OCI-LY1 (cell line): ENCODE results near the gene PARD3.

Experiments used
- H2AFZ ChIP-seq: fragments of 200-600 bp; sonication (generic), shearing (Covaris generic); 2 replicates; pipeline ENCODE4 v1.6.0; 2014; ENCODE audit warnings: antibody characterized with exemption, mild to moderate bottlenecking, low read length
- H3F3A ChIP-seq: fragments of 200-600 bp; sonication (generic), shearing (Covaris generic); 2 replicates; pipeline ENCODE4 v1.6.0; 2014; ENCODE audit warnings: mild to moderate bottlenecking, antibody characterized with exemption, low read length, moderate library complexity; ENCODE audit not compliant: insufficient read depth
- H3K27ac ChIP-seq: fragments of 200-600 bp; sonication (generic); 2 replicates; pipeline ENCODE4 v1.5.1; 2014; ENCODE audit warnings: low read length, mixed run types, mild to moderate bottlenecking, low read depth; ENCODE audit not compliant: poor library complexity, severe bottlenecking
- H3K27me3 ChIP-seq: fragments of 200-600 bp; sonication (generic); 2 replicates; pipeline ENCODE4 v1.6.0; 2014; ENCODE audit warnings: antibody characterized with exemption, mild to moderate bottlenecking, low read length, moderate library complexity; ENCODE audit not compliant: insufficient read depth
- H3K36me3 ChIP-seq: fragments of 200-600 bp; sonication (generic); 2 replicates; pipeline ENCODE4 v1.6.1; 2014; ENCODE audit warnings: mild to moderate bottlenecking, antibody characterized with exemption, low read length, moderate library complexity, mixed read lengths; ENCODE audit not compliant: insufficient read depth
- H3K4me1 ChIP-seq: fragments of 200-600 bp; sonication (generic); 2 replicates; pipeline ENCODE4 v1.5.1; 2014; ENCODE audit warnings: mild to moderate bottlenecking, low read length, moderate library complexity; ENCODE audit not compliant: insufficient read depth, severe bottlenecking
- H3K4me2 ChIP-seq: fragments of 200-600 bp; sonication (generic), shearing (Covaris generic); 2 replicates; pipeline ENCODE4 v1.6.1; 2014; ENCODE audit warnings: low read length
- H3K4me3 ChIP-seq: fragments of 200-600 bp; sonication (generic); 2 replicates; pipeline ENCODE4 v1.5.1; 2014; ENCODE audit warnings: low read length, low read depth, mild to moderate bottlenecking, mixed read lengths; ENCODE audit not compliant: poor library complexity, severe bottlenecking
- H3K79me2 ChIP-seq: fragments of 200-600 bp; shearing (Covaris generic); 2 replicates; pipeline ENCODE4 v1.6.1; 2016; ENCODE audit warnings: mixed run types, low read length, mixed read lengths; ENCODE audit not compliant: insufficient read depth
- H3K9ac ChIP-seq: fragments of 200-600 bp; sonication (generic), shearing (Covaris generic); 2 replicates; pipeline ENCODE4 v1.6.1; 2014; ENCODE audit warnings: mild to moderate bottlenecking, low read length, mixed read lengths
- H3K9me2 ChIP-seq: fragments of 200-600 bp; sonication (generic), shearing (Covaris generic); 2 replicates; pipeline ENCODE4 v1.6.1; 2014; ENCODE audit warnings: low read depth, mild to moderate bottlenecking, low read length, mixed read lengths
- H3K9me3 ChIP-seq: fragments of 200-600 bp; shearing (Covaris generic); 2 replicates; pipeline ENCODE4 v1.6.1; 2014; ENCODE audit warnings: low read length, mixed read lengths
- H4K20me1 ChIP-seq: fragments of 200-600 bp; sonication (generic), shearing (Covaris generic); 2 replicates; pipeline ENCODE4 v1.6.0; 2016; ENCODE audit warnings: mild to moderate bottlenecking, low read length; ENCODE audit not compliant: insufficient read depth
- EZH2 ChIP-seq: fragments of 200-600 bp; sonication (generic), shearing (Covaris generic); IDR thresholded peaks from 2 replicates; pipeline ENCODE4 v1.8.0; 2017; ENCODE audit warnings: borderline replicate concordance, mixed run types, mild to moderate bottlenecking, antibody characterized with exemption, low read length, moderate library complexity, mixed read lengths
- TF ChIP-seq, protein P1 (sequence below): fragments of 200-600 bp; sonication (generic), shearing (Covaris generic); IDR thresholded peaks from 2 replicates; pipeline ENCODE4 v1.5.1; 2017; ENCODE audit warnings: mild to moderate bottlenecking, antibody characterized with exemption, low read length, moderate library complexity, mixed read lengths

The PARD3 gene

GRCh38 chr10:34762156-34762555, 52.9 kb downstream of the PARD3 start:
- no peak overlapping the region for H3K27ac ChIP-seq
- H4K20me1 ChIP-seq, result no peaks in the 10 kb centered on the region
- H3K36me3 ChIP-seq, result no peaks in the 10 kb centered on the region
- no peaks in the 10 kb centered on the region for H3K9me3 ChIP-seq
- H3K4me2 ChIP-seq, result no peak overlapping the region
- no peaks in the 10 kb centered on the region for H3K9me2 ChIP-seq
- H3K4me1 ChIP-seq, result no peaks in the 10 kb centered on the region
- no peaks in the 10 kb centered on the region for H3F3A ChIP-seq
- H2AFZ ChIP-seq, result no peak overlapping the region
- TF ChIP-seq, protein P1, sequence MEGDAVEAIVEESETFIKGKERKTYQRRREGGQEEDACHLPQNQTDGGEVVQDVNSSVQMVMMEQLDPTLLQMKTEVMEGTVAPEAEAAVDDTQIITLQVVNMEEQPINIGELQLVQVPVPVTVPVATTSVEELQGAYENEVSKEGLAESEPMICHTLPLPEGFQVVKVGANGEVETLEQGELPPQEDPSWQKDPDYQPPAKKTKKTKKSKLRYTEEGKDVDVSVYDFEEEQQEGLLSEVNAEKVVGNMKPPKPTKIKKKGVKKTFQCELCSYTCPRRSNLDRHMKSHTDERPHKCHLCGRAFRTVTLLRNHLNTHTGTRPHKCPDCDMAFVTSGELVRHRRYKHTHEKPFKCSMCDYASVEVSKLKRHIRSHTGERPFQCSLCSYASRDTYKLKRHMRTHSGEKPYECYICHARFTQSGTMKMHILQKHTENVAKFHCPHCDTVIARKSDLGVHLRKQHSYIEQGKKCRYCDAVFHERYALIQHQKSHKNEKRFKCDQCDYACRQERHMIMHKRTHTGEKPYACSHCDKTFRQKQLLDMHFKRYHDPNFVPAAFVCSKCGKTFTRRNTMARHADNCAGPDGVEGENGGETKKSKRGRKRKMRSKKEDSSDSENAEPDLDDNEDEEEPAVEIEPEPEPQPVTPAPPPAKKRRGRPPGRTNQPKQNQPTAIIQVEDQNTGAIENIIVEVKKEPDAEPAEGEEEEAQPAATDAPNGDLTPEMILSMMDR, result no peak
- TF ChIP-seq EZH2, result no peak
- no peak overlapping the region for H3K9ac ChIP-seq
- no peaks in the 10 kb centered on the region for H3K27me3 ChIP-seq
- no peak overlapping the region for H3K4me3 ChIP-seq
- no peaks in the 10 kb centered on the region for H3K79me2 ChIP-seq

DNA sequence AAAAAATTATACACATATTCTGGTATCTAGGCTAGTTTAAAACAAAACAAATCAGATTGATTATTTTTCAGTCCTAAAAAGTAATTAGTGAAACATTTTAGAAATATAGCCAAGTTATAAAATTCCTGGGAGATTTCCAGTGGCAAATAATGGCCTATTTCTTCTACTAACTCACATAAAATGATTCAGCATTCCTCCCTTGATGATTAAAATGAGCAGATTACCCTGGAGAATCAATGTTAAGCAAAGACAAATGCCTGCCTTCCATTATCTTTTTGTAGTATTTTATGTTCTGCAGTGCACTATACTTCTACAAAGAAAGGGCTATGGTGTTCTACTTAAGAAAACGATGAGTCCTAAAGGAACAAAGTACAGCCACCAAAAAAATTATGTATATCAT, 53.6 kb downstream of the PARD3 start:
- Histone ChIP-seq H4K20me1 (no peaks in the 10 kb centered on the region), H3K4me1 (no peaks in the 10 kb centered on the region), H3K79me2 (no peaks in the 10 kb centered on the region), H3K36me3 (no peaks in the 10 kb centered on the region), H3F3A (no peaks in the 10 kb centered on the region), H3K9me2 (no peaks in the 10 kb centered on the region), H2AFZ (no peak overlapping the region), H3K27me3 (no peaks in the 10 kb centered on the region), H3K4me2 (no peak overlapping the region), H3K27ac (no peak overlapping the region), H3K9me3 (no peaks in the 10 kb centered on the region), H3K4me3 (no peak overlapping the region), H3K9ac (no peak overlapping the region)
- no peak for TF ChIP-seq EZH2
- TF ChIP-seq, protein P1, result no peak

DNA sequence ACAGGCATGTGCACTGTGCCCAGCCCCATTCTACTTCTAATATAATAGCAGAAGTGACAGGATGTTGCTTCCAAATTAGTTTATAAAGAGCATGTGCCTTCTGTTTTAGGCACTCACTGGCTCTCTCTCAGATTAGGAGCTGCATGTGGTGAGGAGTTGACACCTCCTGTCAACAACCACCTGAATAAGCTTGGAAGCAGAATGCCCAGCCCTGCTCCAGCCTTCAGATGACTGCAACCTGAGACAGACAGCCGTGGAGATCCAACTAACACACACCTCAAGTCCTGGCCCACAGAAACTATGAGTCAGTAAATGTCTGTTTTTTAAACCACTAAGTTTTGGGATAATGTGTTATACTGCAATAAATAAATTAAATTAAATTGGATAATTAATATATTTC, 54.5 kb downstream of the PARD3 start:
- Histone ChIP-seq H3K36me3 (no peaks in the 10 kb centered on the region), H3F3A (no peaks in the 10 kb centered on the region), H3K4me3 (no peak overlapping the region), H4K20me1 (no peaks in the 10 kb centered on the region), H2AFZ (no peak overlapping the region), H3K9me2 (no peaks in the 10 kb centered on the region), H3K4me2 (no peak overlapping the region), H3K4me1 (no peaks in the 10 kb centered on the region), H3K79me2 (no peaks in the 10 kb centered on the region), H3K9ac (no peak overlapping the region), H3K27me3 (no peaks in the 10 kb centered on the region), H3K27ac (no peak overlapping the region), H3K9me3 (no peaks in the 10 kb centered on the region)
- TF ChIP-seq, protein P1, result no peak
- TF ChIP-seq EZH2, result no peak
